Neural progenitor cell (in vitro differentiated cells): ENCODE data around the gene HSD11B1L. TPM values are rescaled to one million over a fixed set of nuclear protein-coding genes. Genes with fewer than 3 reads are reported as not detected.

Experiments
- DNase-seq: peaks from one replicate; pipeline ENCODE4 v3.0.0-alpha.2; 2016; ENCODE audit warnings: low spot score
- H2AFZ ChIP-seq: fragments of 200-600 bp; sonication (generic); replicated peaks from 2 replicates; pipeline ENCODE4 v1.6.1; 2016; ENCODE audit warnings: antibody characterized with exemption
- H3F3A ChIP-seq: fragments of 200-600 bp; sonication (generic); 2 replicates; pipeline ENCODE4 v1.6.1; 2016; ENCODE audit warnings: antibody characterized with exemption, low read depth
- H3K27ac ChIP-seq: fragments of 200-600 bp; sonication (generic); 2 replicates; pipeline ENCODE4 v1.5.1; 2016; ENCODE audit warnings: mild to moderate bottlenecking
- H3K27me3 ChIP-seq: fragments of 200-600 bp; sonication (generic); 2 replicates; pipeline ENCODE4 v1.6.1; 2016; ENCODE audit warnings: mild to moderate bottlenecking, moderate library complexity
- H3K36me3 ChIP-seq: fragments of 200-600 bp; sonication (generic); 2 replicates; pipeline ENCODE4 v1.5.1; 2016
- H3K4me1 ChIP-seq: fragments of 200-600 bp; sonication (generic); 2 replicates; pipeline ENCODE4 v1.6.1; 2016; ENCODE audit warnings: mixed run types
- H3K4me2 ChIP-seq: fragments of 200-600 bp; sonication (generic); 2 replicates; pipeline ENCODE4 v1.6.1; 2016
- H3K4me3 ChIP-seq: fragments of 200-600 bp; sonication (generic); 2 replicates; pipeline ENCODE4 v1.5.1; 2016
- H3K79me2 ChIP-seq: fragments of 200-600 bp; sonication (generic); 2 replicates; pipeline ENCODE4 v1.6.1; 2016; ENCODE audit warnings: low read depth
- H3K9ac ChIP-seq: fragments of 200-600 bp; sonication (generic); 2 replicates; pipeline ENCODE4 v1.6.1; 2016
- H3K9me3 ChIP-seq: fragments of 200-600 bp; sonication (generic); 2 replicates; pipeline ENCODE4 v1.5.1; 2016; ENCODE audit warnings: low read depth
- H4K20me1 ChIP-seq: fragments of 200-600 bp; sonication (generic); 2 replicates; pipeline ENCODE4 v1.6.1; 2016; ENCODE audit warnings: low read depth
- H3K27ac Mint-ChIP-seq: 3 replicates; pipeline ENCODE4 v1.8.0; 2021; ENCODE audit warnings: mixed read lengths
- H3K27me3 Mint-ChIP-seq: 2 replicates; pipeline ENCODE4 v1.8.0; 2022; ENCODE audit warnings: low read depth, mild to moderate bottlenecking, inconsistent platforms, moderate library complexity, mixed read lengths; ENCODE audit not compliant: insufficient read depth
- H3K36me3 Mint-ChIP-seq: 3 replicates; pipeline ENCODE4 v1.8.0; 2021; ENCODE audit warnings: mixed read lengths
- H3K4me1 Mint-ChIP-seq: 3 replicates; pipeline ENCODE4 v1.8.0; 2021; ENCODE audit warnings: mixed read lengths
- H3K4me3 Mint-ChIP-seq: 3 replicates; pipeline ENCODE4 v1.8.0; 2021; ENCODE audit warnings: mild to moderate bottlenecking, moderate library complexity, mixed read lengths
- H3K9me3 Mint-ChIP-seq: 3 replicates; pipeline ENCODE4 v1.8.0; 2020; ENCODE audit warnings: mixed read lengths
- EZH2 ChIP-seq: fragments of 200-600 bp; sonication (generic); IDR thresholded peaks from 2 replicates; pipeline ENCODE4 v1.6.1; 2017; ENCODE audit warnings: antibody characterized with exemption, mild to moderate bottlenecking, moderate library complexity
- EZH2phosphoT487 ChIP-seq: fragments of 200-600 bp; sonication (generic); IDR thresholded peaks from 2 replicates; pipeline ENCODE4 v1.6.1; 2017; ENCODE audit warnings: antibody characterized with exemption
- total RNA-seq: library from RNA; depleted of rRNA; stranded (reverse); fragments of >200 nt; gene quantifications from 2 replicates; pipeline ENCODE4 v1.2.3, GENCODE V29; 2015; ENCODE audit warnings: low replicate concordance
- TF ChIP-seq, protein P1 (sequence below): fragments of 200-600 bp; sonication (generic); IDR thresholded peaks from 2 replicates; pipeline ENCODE4 v1.5.1; 2017; ENCODE audit warnings: antibody characterized with exemption, mild to moderate bottlenecking

HSD11B1L gene
- total RNA-seq, 1 donor from 2014 or later, result 7.7 TPM

DNA sequence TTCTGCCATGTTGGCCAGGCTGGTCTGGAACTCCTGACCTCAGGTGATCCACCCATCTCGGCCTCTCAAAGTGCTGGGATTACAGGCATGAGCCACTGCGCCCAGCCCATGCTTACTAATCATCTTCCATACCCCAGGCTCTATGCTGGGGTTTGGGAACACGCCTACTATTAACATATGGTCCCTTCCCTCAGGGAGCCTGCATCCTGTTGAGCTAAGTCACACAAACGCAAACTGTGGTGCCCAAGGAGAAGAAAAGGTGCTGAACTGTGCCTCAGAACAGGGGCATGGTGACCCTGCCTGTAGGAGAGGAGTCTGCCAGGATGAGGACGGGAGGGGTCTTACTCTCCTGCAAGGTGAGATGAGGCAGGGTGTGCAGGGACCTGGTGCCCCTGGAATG lies 6.1 kb upstream of the HSD11B1L start:
- H3K79me2 ChIP-seq, result no peaks in the 10 kb centered on the region
- no peaks in the 10 kb centered on the region for H4K20me1 ChIP-seq
- no peaks in the 10 kb centered on the region for H3K4me1 ChIP-seq
- no peak overlapping the region for H3K4me3 ChIP-seq
- no peak overlapping the region for H3K9ac ChIP-seq
- H3K27ac ChIP-seq, result no peak overlapping the region
- H3K9me3 ChIP-seq, result no peaks in the 10 kb centered on the region
- H3K4me1 Mint-ChIP-seq, result peaks cover 7% of the 10 kb centered on the region
- no peaks in the 10 kb centered on the region for H3K36me3 ChIP-seq
- H3K27ac Mint-ChIP-seq, result no peak overlapping the region
- no peak for DNase-seq
- no peak overlapping the region for H3K4me2 ChIP-seq
- peaks cover 8% of the 10 kb centered on the region for H3F3A ChIP-seq
- H3K4me3 Mint-ChIP-seq, result peak overlapping the region; percentile 33
- H3K36me3 Mint-ChIP-seq, result peaks cover 5% of the 10 kb centered on the region
- no peaks in the 10 kb centered on the region for H3K27me3 ChIP-seq
- H2AFZ ChIP-seq, result no peak overlapping the region
- peaks cover 9% of the 10 kb centered on the region for H3K27me3 Mint-ChIP-seq
- TF ChIP-seq EZH2 (no peak), EZH2phosphoT487 (no peak)
- TF ChIP-seq, protein P1, sequence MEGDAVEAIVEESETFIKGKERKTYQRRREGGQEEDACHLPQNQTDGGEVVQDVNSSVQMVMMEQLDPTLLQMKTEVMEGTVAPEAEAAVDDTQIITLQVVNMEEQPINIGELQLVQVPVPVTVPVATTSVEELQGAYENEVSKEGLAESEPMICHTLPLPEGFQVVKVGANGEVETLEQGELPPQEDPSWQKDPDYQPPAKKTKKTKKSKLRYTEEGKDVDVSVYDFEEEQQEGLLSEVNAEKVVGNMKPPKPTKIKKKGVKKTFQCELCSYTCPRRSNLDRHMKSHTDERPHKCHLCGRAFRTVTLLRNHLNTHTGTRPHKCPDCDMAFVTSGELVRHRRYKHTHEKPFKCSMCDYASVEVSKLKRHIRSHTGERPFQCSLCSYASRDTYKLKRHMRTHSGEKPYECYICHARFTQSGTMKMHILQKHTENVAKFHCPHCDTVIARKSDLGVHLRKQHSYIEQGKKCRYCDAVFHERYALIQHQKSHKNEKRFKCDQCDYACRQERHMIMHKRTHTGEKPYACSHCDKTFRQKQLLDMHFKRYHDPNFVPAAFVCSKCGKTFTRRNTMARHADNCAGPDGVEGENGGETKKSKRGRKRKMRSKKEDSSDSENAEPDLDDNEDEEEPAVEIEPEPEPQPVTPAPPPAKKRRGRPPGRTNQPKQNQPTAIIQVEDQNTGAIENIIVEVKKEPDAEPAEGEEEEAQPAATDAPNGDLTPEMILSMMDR, result no peak
- no peaks in the 10 kb centered on the region for H3K9me3 Mint-ChIP-seq

DNA sequence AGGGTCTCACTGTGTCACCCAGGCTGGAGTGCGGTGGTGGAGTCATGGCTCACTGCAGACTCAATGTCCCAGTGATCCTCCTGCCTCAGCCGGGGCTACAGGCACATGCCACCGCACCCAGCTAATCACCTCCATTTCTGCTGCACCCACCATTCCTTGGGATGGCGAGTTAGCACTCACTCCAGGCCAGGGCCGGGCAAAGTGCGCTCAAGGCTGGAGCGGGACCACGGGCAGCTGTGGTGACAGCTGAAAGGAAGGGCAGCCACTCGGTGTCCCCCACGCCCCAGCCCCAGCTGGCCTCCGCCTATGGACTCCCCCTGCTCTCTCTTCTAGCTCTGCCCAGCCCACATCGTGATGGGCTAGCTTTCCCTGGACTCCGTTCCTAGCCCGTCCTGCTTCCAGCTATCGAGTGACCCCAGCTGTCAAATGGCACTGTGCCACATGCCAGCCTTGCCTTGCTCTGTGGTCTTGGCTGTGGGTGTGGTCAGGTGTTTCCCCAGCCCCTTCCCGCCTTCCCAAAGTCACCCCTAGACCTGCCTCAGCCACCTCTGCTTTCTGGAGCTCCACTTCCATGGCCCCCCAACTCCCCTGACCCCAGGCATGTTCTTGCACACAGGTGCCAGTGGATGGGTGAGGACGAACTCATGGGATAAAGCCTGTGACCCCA lies 4.6 kb upstream of the HSD11B1L start:
- no peaks in the 10 kb centered on the region for H3K9me3 ChIP-seq
- no peak overlapping the region for H3K4me3 Mint-ChIP-seq
- H3K4me2 ChIP-seq, result no peak overlapping the region
- no peaks in the 10 kb centered on the region for H4K20me1 ChIP-seq
- no peak overlapping the region for H3K27ac ChIP-seq
- peaks cover 4% of the 10 kb centered on the region for H3F3A ChIP-seq
- no peak overlapping the region for H3K9ac ChIP-seq
- peaks cover 5% of the 10 kb centered on the region for H3K36me3 Mint-ChIP-seq
- H2AFZ ChIP-seq, result no peak overlapping the region
- H3K4me3 ChIP-seq, result no peak overlapping the region
- H3K27me3 Mint-ChIP-seq, result peaks cover 12% of the 10 kb centered on the region
- H3K79me2 ChIP-seq, result no peaks in the 10 kb centered on the region
- H3K27ac Mint-ChIP-seq, result peak overlapping the region; percentile 39
- H3K9me3 Mint-ChIP-seq, result no peaks in the 10 kb centered on the region
- DNase-seq, result no peak
- H3K36me3 ChIP-seq, result no peaks in the 10 kb centered on the region
- H3K4me1 Mint-ChIP-seq, result peaks cover 15% of the 10 kb centered on the region
- no peaks in the 10 kb centered on the region for H3K27me3 ChIP-seq
- no peaks in the 10 kb centered on the region for H3K4me1 ChIP-seq
- TF ChIP-seq EZH2phosphoT487 (no peak), EZH2 (no peak)
- TF ChIP-seq, protein P1, result no peak

DNA sequence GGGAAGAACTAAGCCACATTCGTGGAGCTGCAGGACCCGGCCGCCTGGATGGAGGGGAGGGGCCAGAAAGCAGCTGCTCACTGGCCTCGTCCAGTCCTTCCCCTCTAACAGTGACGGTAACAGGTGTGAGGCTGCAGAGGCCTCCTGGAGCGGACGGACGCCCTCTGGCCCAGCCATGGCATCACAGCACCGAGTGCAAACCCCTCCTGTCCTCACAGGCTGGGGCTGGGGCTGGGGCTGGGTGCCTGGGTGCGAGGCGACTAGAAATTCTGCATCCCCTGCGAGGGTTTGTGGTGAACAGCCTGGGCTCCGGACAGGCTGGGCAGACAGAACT lies 4.1 kb upstream of the HSD11B1L start:
- Mint-ChIP-seq H3K27me3 (peaks cover 11% of the 10 kb centered on the region), H3K4me3 (no peak overlapping the region), H3K9me3 (no peaks in the 10 kb centered on the region), H3K4me1 (peaks cover 19% of the 10 kb centered on the region), H3K36me3 (peaks cover 5% of the 10 kb centered on the region), H3K27ac (no peak overlapping the region)
- Histone ChIP-seq H3K9me3 (no peaks in the 10 kb centered on the region), H3K4me3 (no peak overlapping the region), H3K27me3 (no peaks in the 10 kb centered on the region), H3K79me2 (no peaks in the 10 kb centered on the region), H3K27ac (no peak overlapping the region), H3K9ac (no peak overlapping the region), H3F3A (peaks cover 4% of the 10 kb centered on the region), H3K4me1 (peaks cover 2% of the 10 kb centered on the region), H4K20me1 (no peaks in the 10 kb centered on the region), H2AFZ (no peak overlapping the region), H3K4me2 (no peak overlapping the region), H3K36me3 (no peaks in the 10 kb centered on the region)
- DNase-seq, result no peak
- TF ChIP-seq, protein P1, result no peak
- no peak for TF ChIP-seq EZH2
- TF ChIP-seq EZH2phosphoT487, result no peak
